Astrocyte of the cerebellum (primary cell): ENCODE data around the gene SCFD1.
A peak's percentile ranks its signal among the peaks of the same experiment; 100 is the strongest.

Experiments
- DNase-seq: peaks from one replicate; pipeline ENCODE4 v3.0.0-alpha.2; 2011; ENCODE audit warnings: low read depth
- H3K4me3 ChIP-seq: 2 replicates; pipeline ENCODE4 v1.5.1; 2011; ENCODE audit warnings: mild to moderate bottlenecking, low read depth, low read length, moderate library complexity
- CTCF ChIP-seq: IDR thresholded peaks from 2 replicates; pipeline ENCODE4 v1.5.1; 2012; ENCODE audit warnings: low read length, low read depth, moderate library complexity, mild to moderate bottlenecking; ENCODE audit errors: missing control alignments
- in situ Hi-C: cut with HindIII; loops from 2 replicates; pipeline ENCODE4 v1.10.0; 2017; ENCODE audit warnings: low sequenced_read_pairs

Gene SCFD1

GRCh38 chr14:30648471-30648870 is 26.4 kb downstream of the SCFD1 start:
- no peak for DNase-seq
- H3K4me3 ChIP-seq, result no peak overlapping the region
- in situ Hi-C loops, result no loop called here
- no peak for TF ChIP-seq CTCF

DNA sequence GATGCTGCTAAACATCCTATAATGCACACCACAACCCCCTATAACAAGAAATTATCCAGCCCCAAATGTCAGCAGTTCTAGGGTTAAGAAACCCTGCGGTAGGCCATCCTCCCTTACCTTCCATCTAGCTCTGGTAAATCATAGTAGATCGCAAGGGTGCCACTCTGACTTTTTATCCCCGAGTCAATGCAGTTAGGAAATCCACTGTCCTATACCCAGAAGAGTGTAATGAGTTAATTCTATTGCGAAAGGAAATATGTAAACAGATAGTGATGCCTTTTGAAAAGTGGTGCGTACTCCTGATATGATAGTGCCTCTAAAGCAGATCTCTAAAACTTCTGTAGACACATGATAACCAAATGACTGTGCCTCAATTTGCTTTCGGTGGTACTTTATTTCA is 29.8 kb downstream of the SCFD1 start:
- no peak overlapping the region for H3K4me3 ChIP-seq
- TF ChIP-seq CTCF, result no peak
- in situ Hi-C loops, result no loop called here
- no peak for DNase-seq

DNA sequence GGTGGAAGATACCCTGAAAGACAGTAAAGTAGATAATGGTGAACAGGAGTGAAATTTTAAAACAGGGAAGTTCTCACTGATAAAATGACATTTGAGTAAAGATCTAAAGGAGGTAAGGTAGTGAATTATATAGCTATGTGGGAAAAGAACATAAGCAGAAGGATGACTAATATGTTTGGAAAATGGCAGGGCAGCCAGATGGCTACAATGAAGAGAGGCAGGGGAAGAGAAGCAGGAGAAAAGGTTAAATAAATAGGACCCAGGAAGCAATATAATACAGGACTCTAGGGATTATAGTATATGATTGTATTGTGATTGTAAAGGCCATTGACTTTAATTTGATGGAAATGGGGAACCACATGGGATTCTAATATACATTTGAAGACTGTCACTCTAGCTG is 33.0 kb downstream of the SCFD1 start:
- in situ Hi-C loops, result no loop called here
- no peak for TF ChIP-seq CTCF
- no peak overlapping the region for H3K4me3 ChIP-seq
- DNase-seq, result no peak

- no peak for TF ChIP-seq CTCF
- H3K4me3 ChIP-seq, result no peak overlapping the region
- in situ Hi-C loops, result no loop called here
- no peak for DNase-seq
These were observed 33.5 kb downstream of the SCFD1 start for GRCh38 chr14:30655658-30656057.

- H3K4me3 ChIP-seq, result no peak overlapping the region
- in situ Hi-C loops, result no loop called here
- peak; percentile 75 for TF ChIP-seq CTCF
- DNase-seq, result no peak
These were observed 34.1 kb downstream of the SCFD1 start for GRCh38 chr14:30656190-30656632.

DNA sequence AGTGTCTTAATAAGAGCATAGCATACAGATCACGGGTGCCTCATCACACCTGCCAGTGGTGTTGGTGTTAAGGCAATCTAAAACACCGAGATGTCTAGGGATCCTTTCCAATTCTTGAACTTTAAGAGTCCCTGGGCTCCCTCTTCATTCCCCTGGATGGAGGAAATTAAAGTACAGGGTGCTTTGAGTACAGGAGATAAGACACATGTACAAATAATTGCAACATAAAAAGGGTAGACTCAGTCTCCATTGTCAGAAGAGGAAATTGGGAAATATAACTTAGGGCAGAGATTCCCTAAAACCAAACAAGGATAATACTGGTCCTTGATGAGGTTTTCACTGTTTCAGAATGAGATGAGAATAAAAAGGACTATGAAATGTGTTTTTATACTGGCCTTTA is 34.9 kb downstream of the SCFD1 start:
- no peak for DNase-seq
- no peak overlapping the region for H3K4me3 ChIP-seq
- in situ Hi-C loops, result no loop called here
- no peak for TF ChIP-seq CTCF
